Measurements from ENCODE around the gene HCST.

Gene HCST

DNA sequence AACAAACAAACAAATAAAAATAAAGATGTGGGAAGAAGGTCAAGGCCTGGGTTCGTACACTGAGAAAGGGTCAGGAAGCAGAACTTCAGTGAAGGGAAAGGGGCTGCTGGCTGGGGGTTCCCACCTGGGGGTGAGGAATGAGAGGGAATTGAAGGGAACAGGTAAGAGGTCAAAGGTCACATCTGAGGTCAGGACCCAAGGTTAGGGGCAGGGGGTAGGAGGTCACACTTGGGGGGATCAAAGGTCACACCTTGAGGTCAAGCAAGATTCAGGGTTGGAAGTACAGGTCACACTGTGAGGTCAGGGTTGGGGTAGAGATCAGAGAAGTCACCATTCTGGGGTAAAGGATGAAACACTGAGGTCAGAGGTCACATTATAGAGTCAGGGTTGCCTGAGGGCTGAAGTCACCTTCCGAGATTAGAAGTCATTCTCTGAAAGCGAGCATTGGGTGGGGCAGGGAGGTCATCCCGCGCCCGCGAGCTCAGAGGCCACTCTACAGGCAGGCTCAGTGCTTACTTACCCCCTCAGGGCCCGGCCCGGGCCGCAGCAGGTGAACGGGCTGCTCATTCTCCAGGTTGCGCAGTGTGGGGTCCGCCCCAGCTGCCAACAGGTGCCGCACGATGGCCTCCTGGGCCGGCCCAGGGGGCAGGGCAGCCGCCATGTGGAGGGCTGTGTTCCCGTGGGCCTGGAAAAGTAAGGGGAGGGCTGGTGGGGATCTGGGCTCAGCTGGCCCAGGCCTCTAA is 12.8 kb upstream of the HCST start (continued):
- no peak for TF ChIP-seq ZBTB1 (tag by site-specific recombination; IDR thresholded peaks at IDR 0.05)
- no peak for TF ChIP-seq ZNF747 (tag by site-specific recombination; IDR thresholded peaks at IDR 0.05)
- TF ChIP-seq OSR2 (tag by site-specific recombination; IDR thresholded peaks at IDR 0.05) = no peak
- TF ChIP-seq ZNF239 (tag by site-specific recombination; IDR thresholded peaks at IDR 0.05) = 0 out of 2 replicates have a peak, but pooled peaks have one; percentile 44
- TF ChIP-seq, protein P1, sequence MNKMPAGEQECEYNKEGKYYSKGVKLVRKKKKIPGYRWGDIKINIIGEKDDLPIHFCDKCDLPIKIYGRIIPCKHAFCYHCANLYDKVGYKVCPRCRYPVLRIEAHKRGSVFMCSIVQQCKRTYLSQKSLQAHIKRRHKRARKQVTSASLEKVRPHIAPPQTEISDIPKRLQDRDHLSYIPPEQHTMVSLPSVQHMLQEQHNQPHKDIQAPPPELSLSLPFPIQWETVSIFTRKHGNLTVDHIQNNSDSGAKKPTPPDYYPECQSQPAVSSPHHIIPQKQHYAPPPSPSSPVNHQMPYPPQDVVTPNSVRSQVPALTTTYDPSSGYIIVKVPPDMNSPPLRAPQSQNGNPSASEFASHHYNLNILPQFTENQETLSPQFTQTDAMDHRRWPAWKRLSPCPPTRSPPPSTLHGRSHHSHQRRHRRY (tag by site-specific recombination; IDR thresholded peaks at IDR 0.05) = no peak
- no peak for TF ChIP-seq ZNF521 (tag by site-specific recombination; IDR thresholded peaks at IDR 0.05)
- TF ChIP-seq, protein P2, sequence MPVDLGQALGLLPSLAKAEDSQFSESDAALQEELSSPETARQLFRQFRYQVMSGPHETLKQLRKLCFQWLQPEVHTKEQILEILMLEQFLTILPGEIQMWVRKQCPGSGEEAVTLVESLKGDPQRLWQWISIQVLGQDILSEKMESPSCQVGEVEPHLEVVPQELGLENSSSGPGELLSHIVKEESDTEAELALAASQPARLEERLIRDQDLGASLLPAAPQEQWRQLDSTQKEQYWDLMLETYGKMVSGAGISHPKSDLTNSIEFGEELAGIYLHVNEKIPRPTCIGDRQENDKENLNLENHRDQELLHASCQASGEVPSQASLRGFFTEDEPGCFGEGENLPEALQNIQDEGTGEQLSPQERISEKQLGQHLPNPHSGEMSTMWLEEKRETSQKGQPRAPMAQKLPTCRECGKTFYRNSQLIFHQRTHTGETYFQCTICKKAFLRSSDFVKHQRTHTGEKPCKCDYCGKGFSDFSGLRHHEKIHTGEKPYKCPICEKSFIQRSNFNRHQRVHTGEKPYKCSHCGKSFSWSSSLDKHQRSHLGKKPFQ (tag by site-specific recombination; IDR thresholded peaks at IDR 0.05) = no peak
- TF ChIP-seq, protein P3, sequence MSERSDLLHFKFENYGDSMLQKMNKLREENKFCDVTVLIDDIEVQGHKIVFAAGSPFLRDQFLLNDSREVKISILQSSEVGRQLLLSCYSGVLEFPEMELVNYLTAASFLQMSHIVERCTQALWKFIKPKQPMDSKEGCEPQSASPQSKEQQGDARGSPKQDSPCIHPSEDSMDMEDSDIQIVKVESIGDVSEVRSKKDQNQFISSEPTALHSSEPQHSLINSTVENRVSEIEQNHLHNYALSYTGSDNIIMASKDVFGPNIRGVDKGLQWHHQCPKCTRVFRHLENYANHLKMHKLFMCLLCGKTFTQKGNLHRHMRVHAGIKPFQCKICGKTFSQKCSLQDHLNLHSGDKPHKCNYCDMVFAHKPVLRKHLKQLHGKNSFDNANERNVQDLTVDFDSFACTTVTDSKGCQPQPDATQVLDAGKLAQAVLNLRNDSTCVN (tag by site-specific recombination; optimal IDR thresholded peaks at IDR 0.05) = no peak
- TF ChIP-seq ZNF510 (tag by site-specific recombination; IDR thresholded peaks at IDR 0.05; ENCODE audit: insufficient replicate concordance) = no peak
- TF ChIP-seq, protein P4, sequence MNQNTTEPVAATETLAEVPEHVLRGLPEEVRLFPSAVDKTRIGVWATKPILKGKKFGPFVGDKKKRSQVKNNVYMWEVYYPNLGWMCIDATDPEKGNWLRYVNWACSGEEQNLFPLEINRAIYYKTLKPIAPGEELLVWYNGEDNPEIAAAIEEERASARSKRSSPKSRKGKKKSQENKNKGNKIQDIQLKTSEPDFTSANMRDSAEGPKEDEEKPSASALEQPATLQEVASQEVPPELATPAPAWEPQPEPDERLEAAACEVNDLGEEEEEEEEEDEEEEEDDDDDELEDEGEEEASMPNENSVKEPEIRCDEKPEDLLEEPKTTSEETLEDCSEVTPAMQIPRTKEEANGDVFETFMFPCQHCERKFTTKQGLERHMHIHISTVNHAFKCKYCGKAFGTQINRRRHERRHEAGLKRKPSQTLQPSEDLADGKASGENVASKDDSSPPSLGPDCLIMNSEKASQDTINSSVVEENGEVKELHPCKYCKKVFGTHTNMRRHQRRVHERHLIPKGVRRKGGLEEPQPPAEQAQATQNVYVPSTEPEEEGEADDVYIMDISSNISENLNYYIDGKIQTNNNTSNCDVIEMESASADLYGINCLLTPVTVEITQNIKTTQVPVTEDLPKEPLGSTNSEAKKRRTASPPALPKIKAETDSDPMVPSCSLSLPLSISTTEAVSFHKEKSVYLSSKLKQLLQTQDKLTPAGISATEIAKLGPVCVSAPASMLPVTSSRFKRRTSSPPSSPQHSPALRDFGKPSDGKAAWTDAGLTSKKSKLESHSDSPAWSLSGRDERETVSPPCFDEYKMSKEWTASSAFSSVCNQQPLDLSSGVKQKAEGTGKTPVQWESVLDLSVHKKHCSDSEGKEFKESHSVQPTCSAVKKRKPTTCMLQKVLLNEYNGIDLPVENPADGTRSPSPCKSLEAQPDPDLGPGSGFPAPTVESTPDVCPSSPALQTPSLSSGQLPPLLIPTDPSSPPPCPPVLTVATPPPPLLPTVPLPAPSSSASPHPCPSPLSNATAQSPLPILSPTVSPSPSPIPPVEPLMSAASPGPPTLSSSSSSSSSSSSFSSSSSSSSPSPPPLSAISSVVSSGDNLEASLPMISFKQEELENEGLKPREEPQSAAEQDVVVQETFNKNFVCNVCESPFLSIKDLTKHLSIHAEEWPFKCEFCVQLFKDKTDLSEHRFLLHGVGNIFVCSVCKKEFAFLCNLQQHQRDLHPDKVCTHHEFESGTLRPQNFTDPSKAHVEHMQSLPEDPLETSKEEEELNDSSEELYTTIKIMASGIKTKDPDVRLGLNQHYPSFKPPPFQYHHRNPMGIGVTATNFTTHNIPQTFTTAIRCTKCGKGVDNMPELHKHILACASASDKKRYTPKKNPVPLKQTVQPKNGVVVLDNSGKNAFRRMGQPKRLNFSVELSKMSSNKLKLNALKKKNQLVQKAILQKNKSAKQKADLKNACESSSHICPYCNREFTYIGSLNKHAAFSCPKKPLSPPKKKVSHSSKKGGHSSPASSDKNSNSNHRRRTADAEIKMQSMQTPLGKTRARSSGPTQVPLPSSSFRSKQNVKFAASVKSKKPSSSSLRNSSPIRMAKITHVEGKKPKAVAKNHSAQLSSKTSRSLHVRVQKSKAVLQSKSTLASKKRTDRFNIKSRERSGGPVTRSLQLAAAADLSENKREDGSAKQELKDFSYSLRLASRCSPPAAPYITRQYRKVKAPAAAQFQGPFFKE (tag by site-specific recombination; IDR thresholded peaks at IDR 0.05; ENCODE audit: borderline replicate concordance) = no peak
- TF ChIP-seq ZNF777 (tag by site-specific recombination; IDR thresholded peaks at IDR 0.05; ENCODE audit: borderline replicate concordance) = no peak
- no peak for TF ChIP-seq MZF1 (tag by site-specific recombination; IDR thresholded peaks at IDR 0.05; ENCODE audit: borderline replicate concordance)
- no peak for TF ChIP-seq ZNF155 (tag by site-specific recombination; IDR thresholded peaks at IDR 0.05)

DNA sequence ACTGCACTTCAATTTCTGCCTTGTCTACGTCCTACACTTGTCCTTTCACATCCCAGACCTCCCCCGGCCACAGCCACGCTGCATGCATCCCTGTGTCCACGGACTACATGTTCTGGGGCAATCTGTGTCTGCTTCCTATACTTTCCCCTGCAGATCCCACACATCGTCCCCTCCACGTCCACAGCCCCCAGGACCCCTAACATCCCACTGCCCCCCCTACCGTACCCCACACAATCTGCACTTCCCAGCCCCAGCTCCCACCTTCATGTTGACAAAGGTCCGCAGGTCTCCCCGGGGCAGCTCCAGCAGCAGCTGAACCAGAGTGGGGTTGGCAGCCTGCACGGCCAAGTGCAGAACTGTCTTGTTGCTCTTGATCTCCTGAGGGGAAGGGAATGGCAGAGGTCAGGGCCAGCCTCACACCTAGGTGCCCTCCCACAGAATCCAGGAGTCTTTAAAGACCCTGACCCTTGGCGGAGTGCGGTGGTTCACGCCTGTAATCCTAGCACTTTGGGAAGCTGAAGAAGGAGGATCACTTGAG is 12.1 kb upstream of the HCST start:
- CTCF ChIA-PET = interaction anchor here (1.8 kb wide), 1 partner anchor 41 kb away, joined by 7 read pairs; no protein-coding TSS in a partner anchor
- no peaks in the 10 kb centered on the region for H3K4me1 ChIP-seq (ENCODE audit: control insufficient read depth, insufficient read depth, low read length)
- no peak overlapping the region for H3K27ac ChIP-seq (ENCODE audit: extremely low read depth, low read depth, low read length)
- no peaks in the 10 kb centered on the region for H3K9me3 ChIP-seq (ENCODE audit: control insufficient read depth, insufficient read depth, low read depth, low read length)
- no peak for TF ChIP-seq GFI1B (tag by site-specific recombination; IDR thresholded peaks at IDR 0.05)
- TF ChIP-seq, protein P5, sequence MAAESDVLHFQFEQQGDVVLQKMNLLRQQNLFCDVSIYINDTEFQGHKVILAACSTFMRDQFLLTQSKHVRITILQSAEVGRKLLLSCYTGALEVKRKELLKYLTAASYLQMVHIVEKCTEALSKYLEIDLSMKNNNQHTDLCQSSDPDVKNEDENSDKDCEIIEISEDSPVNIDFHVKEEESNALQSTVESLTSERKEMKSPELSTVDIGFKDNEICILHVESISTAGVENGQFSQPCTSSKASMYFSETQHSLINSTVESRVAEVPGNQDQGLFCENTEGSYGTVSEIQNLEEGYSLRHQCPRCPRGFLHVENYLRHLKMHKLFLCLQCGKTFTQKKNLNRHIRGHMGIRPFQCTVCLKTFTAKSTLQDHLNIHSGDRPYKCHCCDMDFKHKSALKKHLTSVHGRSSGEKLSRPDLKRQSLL (tag by site-specific recombination; IDR thresholded peaks at IDR 0.05) = no peak
- TF ChIP-seq, protein P2 (tag by site-specific recombination; IDR thresholded peaks at IDR 0.05) = no peak
- POLR2A ChIA-PET = interaction anchor here (1.4 kb wide), 1 partner anchor 21 kb away, joined by 4 read pairs; no protein-coding TSS in a partner anchor
- no peak overlapping the region for H3K4me3 ChIP-seq (ENCODE audit: low read depth, low read length)
- H3K36me3 ChIP-seq (ENCODE audit: control insufficient read depth in 2 of 2, insufficient read depth in 1 of 2, low read length in 2 of 2) = peaks cover 62 to 76% of the 10 kb centered on the region in 2 experiments

Measured in HEK293 (cell line).